BE2C (cell line): ENCODE data around the gene GPRASP3.

Experiments
- DNase-seq: peaks from one replicate; pipeline ENCODE4 v3.0.0-alpha.2; 2020
- H3K27me3 ChIP-seq: fragments of 250-450 bp; sonication (Bioruptor Pico); 2 replicates; pipeline ENCODE4 v1.5.1; 2020; ENCODE audit warnings: mild to moderate bottlenecking
- H3K36me3 ChIP-seq: fragments of 250-450 bp; sonication (Bioruptor Pico); 2 replicates; pipeline ENCODE4 v1.5.1; 2020; ENCODE audit warnings: mild to moderate bottlenecking
- H3K4me1 ChIP-seq: fragments of 250-450 bp; sonication (Bioruptor Pico); 2 replicates; pipeline ENCODE4 v1.5.1; 2020
- H3K4me3 ChIP-seq: 2 replicates; pipeline ENCODE4 v1.5.1; 2011; ENCODE audit warnings: low read depth, low read length
- H3K9me3 ChIP-seq: fragments of 250-450 bp; sonication (Bioruptor Pico); 2 replicates; pipeline ENCODE4 v1.5.1; 2020
- CTCF ChIP-seq: IDR thresholded peaks from 2 replicates; pipeline ENCODE4 v1.5.1; 2012; ENCODE audit warnings: mild to moderate bottlenecking, low read depth, low read length

Gene GPRASP3

GRCh38 chrX:102745513-102745856 is 24.9 kb downstream of the GPRASP3 start:
- Histone ChIP-seq H3K27me3 (no peaks in the 10 kb centered on the region), H3K4me3 (no peak overlapping the region), H3K4me1 (no peaks in the 10 kb centered on the region), H3K9me3 (no peaks in the 10 kb centered on the region), H3K36me3 (no peaks in the 10 kb centered on the region)
- TF ChIP-seq CTCF = no peak
- no peak for DNase-seq

- Histone ChIP-seq H3K4me1 (no peaks in the 10 kb centered on the region), H3K27me3 (no peaks in the 10 kb centered on the region), H3K36me3 (no peaks in the 10 kb centered on the region), H3K4me3 (peak overlapping the region; percentile 38), H3K9me3 (no peaks in the 10 kb centered on the region)
- no peak for TF ChIP-seq CTCF
- DNase-seq = no peak
Observed at GRCh38 chrX:102745857-102746584, 25.5 kb downstream of the GPRASP3 start.

DNA sequence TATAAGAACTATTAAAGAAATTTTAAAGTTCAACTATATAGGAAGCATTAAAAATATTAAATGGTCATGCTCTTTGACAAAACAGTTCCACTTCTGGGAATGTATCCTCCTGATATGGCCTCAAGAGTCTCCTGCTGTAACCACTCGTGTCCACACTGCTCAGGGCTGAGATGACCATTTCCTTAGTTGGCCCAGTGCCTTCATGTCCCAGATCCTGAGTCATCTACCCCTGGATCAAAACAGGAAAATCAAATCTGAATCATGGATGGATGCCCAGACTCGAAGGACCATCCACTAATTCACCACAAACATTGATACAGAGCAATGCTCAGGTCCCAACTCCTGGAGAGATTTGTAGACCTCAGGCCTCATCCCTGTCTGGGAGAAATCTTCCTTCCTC is 44.7 kb downstream of the GPRASP3 start:
- H3K4me3 ChIP-seq = no peak overlapping the region
- DNase-seq = no peak
- TF ChIP-seq CTCF = no peak
- no peaks in the 10 kb centered on the region for H3K4me1 ChIP-seq
- H3K27me3 ChIP-seq = no peaks in the 10 kb centered on the region
- H3K9me3 ChIP-seq = no peaks in the 10 kb centered on the region
- no peaks in the 10 kb centered on the region for H3K36me3 ChIP-seq

DNA sequence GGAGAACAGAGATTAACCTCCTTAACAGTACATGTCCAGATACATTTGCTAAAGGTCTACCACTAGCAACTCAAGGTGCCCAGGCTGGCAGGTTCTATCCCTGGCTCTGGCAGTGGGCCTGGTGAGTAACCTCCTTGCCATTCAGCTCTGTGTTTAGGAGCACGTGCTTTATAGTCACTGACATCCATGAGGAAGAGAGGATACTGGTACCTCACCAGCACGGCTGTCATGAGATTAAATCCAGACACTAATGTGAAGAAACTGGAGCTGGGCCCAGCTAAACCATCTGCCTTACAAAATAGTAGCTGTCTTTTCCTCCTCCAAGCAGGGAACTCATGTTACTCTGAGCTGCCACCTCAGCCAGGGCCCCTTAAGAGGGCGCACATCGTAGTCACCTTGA is 45.3 kb downstream of the GPRASP3 start:
- Histone ChIP-seq H3K27me3 (no peaks in the 10 kb centered on the region), H3K4me3 (no peak overlapping the region), H3K9me3 (no peaks in the 10 kb centered on the region), H3K4me1 (no peaks in the 10 kb centered on the region), H3K36me3 (no peaks in the 10 kb centered on the region)
- TF ChIP-seq CTCF = no peak
- DNase-seq = no peak

GRCh38 chrX:102767287-102767686 is 46.7 kb downstream of the GPRASP3 start:
- Histone ChIP-seq H3K4me1 (no peaks in the 10 kb centered on the region), H3K36me3 (no peaks in the 10 kb centered on the region), H3K9me3 (no peaks in the 10 kb centered on the region), H3K4me3 (no peak overlapping the region), H3K27me3 (no peaks in the 10 kb centered on the region)
- no peak for DNase-seq
- TF ChIP-seq CTCF = no peak

GRCh38 chrX:102768987-102769761 is 48.6 kb downstream of the GPRASP3 start:
- peak; percentile 66 for DNase-seq
- H3K27me3 ChIP-seq = no peaks in the 10 kb centered on the region
- no peaks in the 10 kb centered on the region for H3K4me1 ChIP-seq
- H3K9me3 ChIP-seq = no peaks in the 10 kb centered on the region
- TF ChIP-seq CTCF = no peak
- H3K4me3 ChIP-seq = peak overlapping the region; percentile 91
- no peaks in the 10 kb centered on the region for H3K36me3 ChIP-seq
